HepG2 (cell line): ENCODE results near the gene OBSL1.

Experiments used
- IKZF5 ChIP-seq: IDR thresholded peaks from 2 replicates; pipeline ENCODE4 v1.6.1; 2018; ENCODE audit warnings: missing genetic modification reagents, mild to moderate bottlenecking, missing compliant biosample characterization
- KAT2B ChIP-seq: fragments of 150-350 bp; IDR thresholded peaks from 2 replicates; pipeline ENCODE4 v1.6.1; 2014; ENCODE audit warnings: low read depth, low read length, borderline replicate concordance
- POLR2A ChIP-seq, 2 experiments: IDR thresholded peaks; 2 replicates each; pipeline ENCODE4 v1.6.1; 2011; ENCODE audit warnings: low read depth in 2 of 2, low read length in 2 of 2, mild to moderate bottlenecking in 1 of 2, moderate library complexity in 1 of 2; ENCODE audit not compliant: insufficient read depth in 1 of 2
- RELA ChIP-seq: sonication (generic); formaldehyde crosslinking; IDR thresholded peaks from 2 replicates; pipeline ENCODE4 v1.4.0; 2020; ENCODE audit warnings: missing genetic modification reagents
- RNF2 ChIP-seq: fragments of 450-650 bp; conservative IDR thresholded peaks from 2 replicates; pipeline ENCODE4 v1.6.1; 2016; ENCODE audit warnings: low read depth
- SMARCE1 ChIP-seq: fragments of 450-650 bp; IDR thresholded peaks from 2 replicates; pipeline ENCODE4 v1.6.1; 2017; ENCODE audit warnings: borderline replicate concordance
- TCF12 ChIP-seq, 2 experiments: fragments of 450-650 bp in 1 of 2; sonication (generic) in 1 of 2; formaldehyde crosslinking in 1 of 2; IDR thresholded peaks; 2 replicates each; pipeline versions ENCODE4 v1.6.1 to v1.8.0; 2017 to 2022; ENCODE audit warnings: antibody characterized with exemption in 1 of 2, mild to moderate bottlenecking in 1 of 2, missing genetic modification reagents in 1 of 2, moderate library complexity in 1 of 2
- ZNF138 ChIP-seq: sonication (generic); formaldehyde crosslinking; IDR thresholded peaks from 2 replicates; pipeline ENCODE4 v1.5.0; 2020; ENCODE audit warnings: mild to moderate bottlenecking, low read depth, missing genetic modification reagents
- ZNF280D ChIP-seq: sonication (generic); formaldehyde crosslinking; IDR thresholded peaks from 2 replicates; pipeline ENCODE4 v1.5.1; 2020; ENCODE audit warnings: mild to moderate bottlenecking, missing genetic modification reagents

GRCh38 chr2:219603771-219604170, 32.4 kb upstream of the OBSL1 start:
- TF ChIP-seq RELA (CRISPR knock-in tag) (no peak), SMARCE1 (no peak), IKZF5 (CRISPR knock-in tag) (no peak), POLR2A (IDR thresholded peaks at IDR 0.05; ENCODE audit: insufficient read depth in 1 of 2, low read depth in 2 of 2, low read length in 2 of 2) (no peak), KAT2B (no peak), RNF2 (no peak), ZNF138 (CRISPR knock-in tag) (no peak), ZNF280D (no peak), TCF12 (IDR thresholded peaks at IDR 0.05) (no peak), TCF12 (CRISPR knock-in tag; IDR thresholded peaks at IDR 0.05) (no peak)
